Measurements from ENCODE around the gene EVI5.
"Not testable (repeated sequence)": the region's sequence is repeated elsewhere in the genome, so short reads cannot be mapped to it uniquely, and the experiment has no call there.

Gene EVI5

GRCh38 chr1:92805216-92805615 lies 20.3 kb upstream of the EVI5 start:
- ATAC-seq: no peak
- Mint-ChIP-seq H3K4me3 (no peak overlapping the region), H3K27ac (no peak overlapping the region), H3K36me3 (no peaks in the 10 kb centered on the region), H3K27me3 (no peaks in the 10 kb centered on the region), H3K4me1 (peaks cover 6% of the 10 kb centered on the region), H3K9me3 (peaks cover 9% of the 10 kb centered on the region)

GRCh38 chr1:92804721-92805201 lies 19.9 kb upstream of the EVI5 start:
- Mint-ChIP-seq H3K27ac (no peak overlapping the region), H3K27me3 (no peaks in the 10 kb centered on the region), H3K4me1 (peaks cover 6% of the 10 kb centered on the region), H3K4me3 (no peak overlapping the region), H3K36me3 (no peaks in the 10 kb centered on the region), H3K9me3 (peaks cover 9% of the 10 kb centered on the region)
- ATAC-seq: peak; percentile 77

GRCh38 chr1:92803140-92803887 lies 18.4 kb upstream of the EVI5 start:
- no peaks in the 10 kb centered on the region for H3K36me3 Mint-ChIP-seq
- H3K27me3 Mint-ChIP-seq: no peaks in the 10 kb centered on the region
- H3K4me3 Mint-ChIP-seq: no peak overlapping the region
- H3K4me1 Mint-ChIP-seq: peaks cover 6% of the 10 kb centered on the region
- no peak overlapping the region for H3K27ac Mint-ChIP-seq
- no peak for ATAC-seq
- peaks cover 9% of the 10 kb centered on the region for H3K9me3 Mint-ChIP-seq

- Mint-ChIP-seq H3K4me3 (no peak overlapping the region), H3K36me3 (no peaks in the 10 kb centered on the region), H3K9me3 (no peaks in the 10 kb centered on the region), H3K4me1 (peaks cover 6% of the 10 kb centered on the region), H3K27me3 (no peaks in the 10 kb centered on the region), H3K27ac (no peak overlapping the region)
- ATAC-seq: no peak
Measured at GRCh38 chr1:92797961-92798360, 13.1 kb upstream of the EVI5 start.

- ATAC-seq: no peak
- H3K27ac Mint-ChIP-seq: no peak overlapping the region
- H3K9me3 Mint-ChIP-seq: no peaks in the 10 kb centered on the region
- peaks cover 5% of the 10 kb centered on the region for H3K4me1 Mint-ChIP-seq
- no peak overlapping the region for H3K4me3 Mint-ChIP-seq
- H3K27me3 Mint-ChIP-seq: no peaks in the 10 kb centered on the region
- H3K36me3 Mint-ChIP-seq: no peaks in the 10 kb centered on the region
Measured at GRCh38 chr1:92797297-92797696, 12.4 kb upstream of the EVI5 start.

GRCh38 chr1:92795166-92795565 lies 10.3 kb upstream of the EVI5 start:
- Mint-ChIP-seq H3K9me3 (no peaks in the 10 kb centered on the region), H3K4me3 (no peak overlapping the region), H3K27ac (no peak overlapping the region), H3K4me1 (no peaks in the 10 kb centered on the region), H3K27me3 (no peaks in the 10 kb centered on the region), H3K36me3 (no peaks in the 10 kb centered on the region)
- no peak for ATAC-seq

- Mint-ChIP-seq H3K4me3 (no peak overlapping the region), H3K4me1 (no peaks in the 10 kb centered on the region), H3K27me3 (no peaks in the 10 kb centered on the region), H3K27ac (no peak overlapping the region), H3K36me3 (no peaks in the 10 kb centered on the region), H3K9me3 (no peaks in the 10 kb centered on the region)
- ATAC-seq: no peak
Measured at GRCh38 chr1:92792340-92792782, 7.5 kb upstream of the EVI5 start.

- ATAC-seq: no peak
- Mint-ChIP-seq H3K4me3 (no peak overlapping the region), H3K27me3 (no peaks in the 10 kb centered on the region), H3K4me1 (no peaks in the 10 kb centered on the region), H3K27ac (no peak overlapping the region), H3K36me3 (no peaks in the 10 kb centered on the region), H3K9me3 (no peaks in the 10 kb centered on the region)
Measured at GRCh38 chr1:92791487-92792066, 6.7 kb upstream of the EVI5 start.

- H3K27me3 Mint-ChIP-seq: no peaks in the 10 kb centered on the region
- H3K4me3 Mint-ChIP-seq: no peak overlapping the region
Measured at GRCh38 chr1:92790867-92791266, 6.0 kb upstream of the EVI5 start.

GRCh38 chr1:92790081-92790480 lies 5.2 kb upstream of the EVI5 start:
- Mint-ChIP-seq H3K4me1 (peaks cover 6% of the 10 kb centered on the region), H3K4me3 (no peak overlapping the region), H3K36me3 (no peaks in the 10 kb centered on the region), H3K27me3 (no peaks in the 10 kb centered on the region), H3K9me3 (no peaks in the 10 kb centered on the region), H3K27ac (no peak overlapping the region)
- ATAC-seq: no peak

More at GRCh38 chr1:92790867-92791266, 6.0 kb upstream of the EVI5 start:
- no peak for ATAC-seq
- Mint-ChIP-seq H3K9me3 (no peaks in the 10 kb centered on the region), H3K27ac (no peak overlapping the region), H3K36me3 (no peaks in the 10 kb centered on the region), H3K4me1 (no peaks in the 10 kb centered on the region)

GRCh38 chr1:92786111-92786901 lies 1.4 kb upstream of the EVI5 start:
- Mint-ChIP-seq H3K4me3 (no peak overlapping the region), H3K36me3 (no peaks in the 10 kb centered on the region), H3K9me3 (no peaks in the 10 kb centered on the region), H3K27me3 (no peaks in the 10 kb centered on the region), H3K4me1 (peaks cover 26% of the 10 kb centered on the region), H3K27ac (no peak overlapping the region)
- ATAC-seq: no peak

GRCh38 chr1:92784021-92784638 lies 778 bp downstream of the EVI5 start:
- Mint-ChIP-seq H3K4me3 (peak overlapping the region; percentile 92), H3K36me3 (no peaks in the 10 kb centered on the region), H3K27me3 (no peaks in the 10 kb centered on the region), H3K27ac (peak overlapping the region; percentile 83), H3K9me3 (no peaks in the 10 kb centered on the region), H3K4me1 (peaks cover 26% of the 10 kb centered on the region)
- no peak for ATAC-seq

GRCh38 chr1:92783550-92783949 lies 1.4 kb downstream of the EVI5 start:
- H3K4me1 Mint-ChIP-seq: peaks cover 26% of the 10 kb centered on the region
- peak overlapping the region; percentile 83 for H3K27ac Mint-ChIP-seq
- H3K27me3 Mint-ChIP-seq, H3K9me3 Mint-ChIP-seq, H3K36me3 Mint-ChIP-seq, ATAC-seq: not testable (repeated sequence)
- H3K4me3 Mint-ChIP-seq: peak overlapping the region; percentile 92

GRCh38 chr1:92778376-92778775 lies 6.5 kb downstream of the EVI5 start:
- Mint-ChIP-seq H3K27ac (no peak overlapping the region), H3K4me3 (no peak overlapping the region), H3K9me3 (no peaks in the 10 kb centered on the region), H3K36me3 (peaks cover 2% of the 10 kb centered on the region), H3K4me1 (peaks cover 20% of the 10 kb centered on the region), H3K27me3 (no peaks in the 10 kb centered on the region)
- no peak for ATAC-seq

- peaks cover 15% of the 10 kb centered on the region for H3K4me1 Mint-ChIP-seq
- no peaks in the 10 kb centered on the region for H3K27me3 Mint-ChIP-seq
- ATAC-seq: no peak
- peaks cover 19% of the 10 kb centered on the region for H3K36me3 Mint-ChIP-seq
- no peak overlapping the region for H3K27ac Mint-ChIP-seq
- H3K9me3 Mint-ChIP-seq: peaks cover 4% of the 10 kb centered on the region
- no peak overlapping the region for H3K4me3 Mint-ChIP-seq
Measured at GRCh38 chr1:92774407-92774806, 10.5 kb downstream of the EVI5 start.

Data from stimulated activated memory B cell treated with anti-CD40 and anti-IgM and Interleukin-4, amounts not matched to agents 10 μg/mL and 1 μg/mL and 100 μg/mL, for 72 hours (primary cell).